ENCODE data around the gene ERICH6. TPM values are rescaled to one million over a fixed set of nuclear protein-coding genes. Genes with fewer than 3 reads are reported as not detected.

ERICH6 gene
- total and polyA plus RNA-seq, 8 donors = 0.37 TPM; not detected in 7

DNA sequence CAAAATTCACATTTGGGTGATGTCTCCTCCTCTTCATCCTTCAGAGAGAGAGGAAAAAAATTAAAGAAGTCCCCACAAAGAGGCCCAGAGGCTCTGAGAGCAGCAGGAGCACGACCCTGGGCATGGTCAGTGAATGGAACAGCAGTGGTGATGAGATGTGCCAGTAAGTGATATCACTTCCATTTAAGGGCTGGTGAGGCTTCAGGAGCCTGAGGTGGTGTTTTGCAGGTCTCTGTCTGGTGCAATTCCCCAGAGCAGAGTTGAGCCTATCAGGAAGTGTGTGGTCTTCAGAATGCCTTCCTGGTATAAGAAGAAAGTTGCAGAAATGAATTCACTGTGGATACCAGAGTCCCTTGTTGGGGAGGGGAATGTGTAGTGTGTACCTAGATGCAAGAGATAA, 21.4 kb downstream of the ERICH6 start:
- no peak for DNase-seq
- H3K9me3 ChIP-seq = no peaks in the 10 kb centered on the region
- WGBS, 5 donors = 67 to 82% (median 70%) methylated on average over 1 of the region's 1 CpG
- no peaks in the 10 kb centered on the region for H3K27me3 ChIP-seq
- H3K27ac ChIP-seq = no peak overlapping the region
- no peaks in the 10 kb centered on the region for H3K36me3 ChIP-seq
- TF ChIP-seq, protein P1, sequence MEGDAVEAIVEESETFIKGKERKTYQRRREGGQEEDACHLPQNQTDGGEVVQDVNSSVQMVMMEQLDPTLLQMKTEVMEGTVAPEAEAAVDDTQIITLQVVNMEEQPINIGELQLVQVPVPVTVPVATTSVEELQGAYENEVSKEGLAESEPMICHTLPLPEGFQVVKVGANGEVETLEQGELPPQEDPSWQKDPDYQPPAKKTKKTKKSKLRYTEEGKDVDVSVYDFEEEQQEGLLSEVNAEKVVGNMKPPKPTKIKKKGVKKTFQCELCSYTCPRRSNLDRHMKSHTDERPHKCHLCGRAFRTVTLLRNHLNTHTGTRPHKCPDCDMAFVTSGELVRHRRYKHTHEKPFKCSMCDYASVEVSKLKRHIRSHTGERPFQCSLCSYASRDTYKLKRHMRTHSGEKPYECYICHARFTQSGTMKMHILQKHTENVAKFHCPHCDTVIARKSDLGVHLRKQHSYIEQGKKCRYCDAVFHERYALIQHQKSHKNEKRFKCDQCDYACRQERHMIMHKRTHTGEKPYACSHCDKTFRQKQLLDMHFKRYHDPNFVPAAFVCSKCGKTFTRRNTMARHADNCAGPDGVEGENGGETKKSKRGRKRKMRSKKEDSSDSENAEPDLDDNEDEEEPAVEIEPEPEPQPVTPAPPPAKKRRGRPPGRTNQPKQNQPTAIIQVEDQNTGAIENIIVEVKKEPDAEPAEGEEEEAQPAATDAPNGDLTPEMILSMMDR (IDR thresholded peaks at IDR 0.05) = no peak
- no peak for TF ChIP-seq EP300 (IDR thresholded peaks at IDR 0.05)
- TF ChIP-seq POLR2AphosphoS5 (IDR thresholded peaks at IDR 0.05) = no peak
- TF ChIP-seq POLR2A (IDR thresholded peaks at IDR 0.05) = no peak
- H3K4me3 ChIP-seq = no peak overlapping the region
- no peaks in the 10 kb centered on the region for H3K4me1 ChIP-seq
- intact Hi-C loops (cut with DNase I; ENCODE audit: low total_unique reads) = no loop called here

DNA sequence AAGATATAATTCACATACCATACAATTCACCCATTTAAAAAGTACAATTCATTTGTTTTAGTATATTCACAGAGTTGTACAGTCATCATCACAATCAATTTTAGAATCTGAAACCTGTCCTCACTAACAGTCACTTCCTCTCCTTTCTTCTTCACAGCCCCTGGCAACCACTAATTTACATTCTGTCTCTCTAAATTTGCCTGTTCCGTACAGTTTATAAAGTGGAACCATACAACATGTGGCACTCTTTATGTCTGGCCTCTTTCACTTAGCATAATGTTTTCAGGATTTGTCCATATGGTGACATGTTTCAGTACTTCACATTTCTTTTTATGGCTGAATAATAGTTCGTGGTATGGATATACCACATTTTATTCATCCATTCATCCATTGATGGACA, 22.7 kb downstream of the ERICH6 start:
- TF ChIP-seq, protein P1 (IDR thresholded peaks at IDR 0.05) = no peak
- TF ChIP-seq POLR2A (IDR thresholded peaks at IDR 0.05) (no peak), EP300 (IDR thresholded peaks at IDR 0.05) (no peak), POLR2AphosphoS5 (IDR thresholded peaks at IDR 0.05) (no peak)
- 58 to 82% (median 73%) methylated on average over 2 of the region's 2 CpGs for WGBS, 5 donors
- no peak overlapping the region for H3K27ac ChIP-seq
- H3K9me3 ChIP-seq = peaks cover 0 to 7% (median 0%) of the 10 kb centered on the region in 4 donors
- DNase-seq = no peak
- intact Hi-C loops (cut with DNase I; ENCODE audit: low total_unique reads) = no loop called here
- H3K36me3 ChIP-seq = no peaks in the 10 kb centered on the region
- no peaks in the 10 kb centered on the region for H3K4me1 ChIP-seq
- H3K4me3 ChIP-seq = no peak overlapping the region
- H3K27me3 ChIP-seq = no peaks in the 10 kb centered on the region

DNA sequence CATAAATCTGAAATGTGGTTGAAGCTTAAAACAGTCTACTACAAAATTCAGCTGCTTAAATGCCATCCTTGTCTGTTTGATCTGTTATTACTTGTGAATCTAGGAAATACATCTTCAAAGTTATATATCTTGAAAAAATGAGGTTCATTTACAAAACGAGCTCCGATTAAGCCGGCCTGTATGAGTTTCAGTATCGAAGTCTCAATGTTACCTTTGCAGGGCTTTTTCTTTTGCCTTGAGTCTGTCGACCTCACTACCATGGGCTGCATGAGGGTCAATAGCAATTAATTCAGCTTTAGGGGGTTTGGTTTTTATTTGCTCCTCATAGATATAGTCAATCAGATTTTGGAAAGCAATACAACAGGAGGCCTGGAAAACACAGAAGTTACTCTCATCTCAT, 23.2 kb downstream of the ERICH6 start:
- Histone ChIP-seq H3K9me3 (peaks cover 0 to 12% (median 1%) of the 10 kb centered on the region in 4 donors), H3K36me3 (no peaks in the 10 kb centered on the region), H3K4me1 (no peaks in the 10 kb centered on the region), H3K27me3 (no peaks in the 10 kb centered on the region), H3K27ac (no peak overlapping the region), H3K4me3 (no peak overlapping the region)
- intact Hi-C loops (cut with DNase I; ENCODE audit: low total_unique reads) = no loop called here
- WGBS, 5 donors = 89 to 91% (median 90%) methylated on average over 5 of the region's 5 CpGs
- no peak for TF ChIP-seq POLR2AphosphoS5 (IDR thresholded peaks at IDR 0.05)
- TF ChIP-seq, protein P1 (IDR thresholded peaks at IDR 0.05) = no peak
- no peak for TF ChIP-seq POLR2A (IDR thresholded peaks at IDR 0.05)
- TF ChIP-seq EP300 (IDR thresholded peaks at IDR 0.05) = no peak
- DNase-seq = no peak

DNA sequence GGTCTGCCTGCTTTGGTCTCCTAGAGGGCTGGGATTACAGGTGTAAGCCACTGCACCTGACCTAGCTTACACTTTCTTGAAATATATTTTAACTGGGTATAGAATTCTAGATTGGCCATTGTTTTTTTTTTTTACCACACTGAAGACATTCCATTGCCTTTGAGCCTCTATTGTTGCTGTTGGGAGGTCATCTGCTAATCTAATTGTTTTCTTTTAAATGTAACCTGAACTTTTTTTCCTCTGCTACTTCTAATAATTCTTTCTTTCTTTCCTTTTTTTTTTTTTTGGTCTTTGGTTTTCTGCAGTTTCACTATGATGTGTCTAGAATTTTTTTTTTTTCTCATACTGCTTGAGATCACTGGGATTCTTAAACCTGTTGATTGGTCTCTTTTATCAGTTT, 28.1 kb downstream of the ERICH6 start:
- Histone ChIP-seq H3K27ac (no peak overlapping the region), H3K36me3 (no peaks in the 10 kb centered on the region), H3K27me3 (no peaks in the 10 kb centered on the region), H3K4me1 (no peaks in the 10 kb centered on the region), H3K4me3 (no peak overlapping the region), H3K9me3 (peaks cover 0 to 20% (median 6%) of the 10 kb centered on the region in 4 donors)
- no peak for DNase-seq
- TF ChIP-seq EP300 (IDR thresholded peaks at IDR 0.05) (no peak), POLR2AphosphoS5 (IDR thresholded peaks at IDR 0.05) (no peak)
- TF ChIP-seq, protein P1 (IDR thresholded peaks at IDR 0.05) = no peak
- intact Hi-C loops (cut with DNase I; ENCODE audit: low total_unique reads) = no loop called here

Measured in stomach (tissue), 9 donors.